Hepatocyte (in vitro differentiated cells): ENCODE data around the gene STK24. TPM values are rescaled to one million over a fixed set of nuclear protein-coding genes. Genes with fewer than 3 reads are reported as not detected.

Experiments
- DNase-seq: peaks from one replicate; pipeline ENCODE4 v3.0.0-alpha.2; 2016; ENCODE audit warnings: low spot score
- H2AFZ ChIP-seq: fragments of 200-600 bp; sonication (generic); 2 replicates; pipeline ENCODE4 v1.6.0; 2016; ENCODE audit warnings: antibody characterized with exemption, mild to moderate bottlenecking
- H3K27ac ChIP-seq: fragments of 200-600 bp; sonication (generic); 2 replicates; pipeline ENCODE4 v1.5.1; 2016; ENCODE audit warnings: mild to moderate bottlenecking
- H3K27me3 ChIP-seq: fragments of 200-600 bp; sonication (generic); 2 replicates; pipeline ENCODE4 v1.6.1; 2016
- H3K36me3 ChIP-seq: fragments of 200-600 bp; sonication (generic); replicated peaks from 2 replicates; pipeline ENCODE4 v1.5.1; 2016; ENCODE audit warnings: low read depth; ENCODE audit not compliant: insufficient read depth
- H3K4me1 ChIP-seq: fragments of 200-600 bp; sonication (generic); 2 replicates; pipeline ENCODE4 v1.5.1; 2016; ENCODE audit warnings: mild to moderate bottlenecking, moderate library complexity; ENCODE audit not compliant: insufficient read depth
- H3K4me2 ChIP-seq: fragments of 200-600 bp; sonication (generic); 2 replicates; pipeline ENCODE4 v1.6.0; 2016
- H3K4me3 ChIP-seq: fragments of 200-600 bp; sonication (generic); 2 replicates; pipeline ENCODE4 v1.5.1; 2016; ENCODE audit warnings: mild to moderate bottlenecking
- H3K79me2 ChIP-seq: fragments of 200-600 bp; sonication (generic); 2 replicates; pipeline ENCODE4 v1.6.0; 2017; ENCODE audit warnings: mild to moderate bottlenecking
- H3K9me2 ChIP-seq: fragments of 200-600 bp; sonication (generic); replicated peaks from 2 replicates; pipeline ENCODE4 v1.6.0; 2017; ENCODE audit warnings: mild to moderate bottlenecking; ENCODE audit not compliant: insufficient read depth
- H3K9me3 ChIP-seq: fragments of 200-600 bp; sonication (generic); 2 replicates; pipeline ENCODE4 v1.5.1; 2016; ENCODE audit warnings: low read depth, mild to moderate bottlenecking
- H4K20me1 ChIP-seq: fragments of 200-600 bp; sonication (generic); 2 replicates; pipeline ENCODE4 v1.6.0; 2016; ENCODE audit warnings: mild to moderate bottlenecking; ENCODE audit not compliant: insufficient read depth, poor library complexity, severe bottlenecking
- EZH2 ChIP-seq: fragments of 200-600 bp; sonication (generic); IDR thresholded peaks from 2 replicates; pipeline ENCODE4 v1.6.1; 2016; ENCODE audit warnings: antibody characterized with exemption, mild to moderate bottlenecking, borderline replicate concordance
- EZH2phosphoT487 ChIP-seq: fragments of 200-600 bp; sonication (generic); IDR thresholded peaks from one replicate; pipeline ENCODE4 v1.6.1; 2018; ENCODE audit warnings: antibody characterized with exemption, mild to moderate bottlenecking, low read depth, moderate library complexity; ENCODE audit not compliant: unreplicated experiment, severe bottlenecking
- WGBS: methylation state at CpG from one replicate; pipeline ENCODE4 v1.1.6; 2016; ENCODE audit warnings: low lambda C conversion rate; ENCODE audit errors: missing lambda C conversion rate; 5-methylcytosine and 5-hydroxymethylcytosine counted together
- polyA plus RNA-seq: library from polyadenylated mRNA; unstranded; fragments of >200 nt; fragmentation: Nextera tagmentation; extraction: Ambion mirVana; gene quantifications from 2 replicates; pipeline ENCODE4 v1.2.1, GENCODE V29; 2016
- total RNA-seq: library from RNA; depleted of rRNA; stranded (reverse); fragments of >200 nt; gene quantifications from 2 replicates; pipeline ENCODE4 v1.2.3, GENCODE V29; 2014
- TF ChIP-seq, protein P1 (sequence below): fragments of 200-600 bp; sonication (generic); IDR thresholded peaks from 2 replicates; pipeline ENCODE4 v1.5.1; 2016; ENCODE audit warnings: antibody characterized with exemption, mild to moderate bottlenecking; ENCODE audit not compliant: poor library complexity

The STK24 gene
- total and polyA plus RNA-seq, 2 experiments from 2014 or later: 71.2 to 74.4 TPM

- Histone ChIP-seq H3K9me2 (no peaks in the 10 kb centered on the region), H3K4me3 (no peak overlapping the region), H3K4me1 (peaks cover 17% of the 10 kb centered on the region), H3K27ac (peak overlapping the region; percentile 15), H3K9me3 (no peaks in the 10 kb centered on the region), H3K36me3 (no peaks in the 10 kb centered on the region), H3K4me2 (no peak overlapping the region), H3K27me3 (no peaks in the 10 kb centered on the region), H4K20me1 (peaks cover 94% of the 10 kb centered on the region), H3K79me2 (peaks cover 100% of the 10 kb centered on the region), H2AFZ (no peak overlapping the region)
- no peak for DNase-seq
- WGBS: 79% methylated on average over 13 of the region's 13 CpGs
- TF ChIP-seq, protein P1, sequence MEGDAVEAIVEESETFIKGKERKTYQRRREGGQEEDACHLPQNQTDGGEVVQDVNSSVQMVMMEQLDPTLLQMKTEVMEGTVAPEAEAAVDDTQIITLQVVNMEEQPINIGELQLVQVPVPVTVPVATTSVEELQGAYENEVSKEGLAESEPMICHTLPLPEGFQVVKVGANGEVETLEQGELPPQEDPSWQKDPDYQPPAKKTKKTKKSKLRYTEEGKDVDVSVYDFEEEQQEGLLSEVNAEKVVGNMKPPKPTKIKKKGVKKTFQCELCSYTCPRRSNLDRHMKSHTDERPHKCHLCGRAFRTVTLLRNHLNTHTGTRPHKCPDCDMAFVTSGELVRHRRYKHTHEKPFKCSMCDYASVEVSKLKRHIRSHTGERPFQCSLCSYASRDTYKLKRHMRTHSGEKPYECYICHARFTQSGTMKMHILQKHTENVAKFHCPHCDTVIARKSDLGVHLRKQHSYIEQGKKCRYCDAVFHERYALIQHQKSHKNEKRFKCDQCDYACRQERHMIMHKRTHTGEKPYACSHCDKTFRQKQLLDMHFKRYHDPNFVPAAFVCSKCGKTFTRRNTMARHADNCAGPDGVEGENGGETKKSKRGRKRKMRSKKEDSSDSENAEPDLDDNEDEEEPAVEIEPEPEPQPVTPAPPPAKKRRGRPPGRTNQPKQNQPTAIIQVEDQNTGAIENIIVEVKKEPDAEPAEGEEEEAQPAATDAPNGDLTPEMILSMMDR: no peak
- TF ChIP-seq EZH2phosphoT487 (no peak), EZH2 (no peak)
Observed at GRCh38 chr13:98535501-98536354, 41.2 kb downstream of the STK24 start.

- no peaks in the 10 kb centered on the region for H3K27me3 ChIP-seq
- H3K36me3 ChIP-seq: no peaks in the 10 kb centered on the region
- peaks cover 10% of the 10 kb centered on the region for H3K4me1 ChIP-seq
- no peak for TF ChIP-seq EZH2
- TF ChIP-seq, protein P1: no peak
- no peak for TF ChIP-seq EZH2phosphoT487
- no peak overlapping the region for H2AFZ ChIP-seq
- no peak overlapping the region for H3K4me3 ChIP-seq
- H3K4me2 ChIP-seq: no peak overlapping the region
- no peaks in the 10 kb centered on the region for H3K9me2 ChIP-seq
- 94% methylated on average over 7 of the region's 7 CpGs for WGBS
- no peak for DNase-seq
- no peaks in the 10 kb centered on the region for H3K9me3 ChIP-seq
- H3K27ac ChIP-seq: no peak overlapping the region
- H4K20me1 ChIP-seq: peaks cover 94% of the 10 kb centered on the region
- peaks cover 100% of the 10 kb centered on the region for H3K79me2 ChIP-seq
Observed at GRCh38 chr13:98534821-98535220, 42.1 kb downstream of the STK24 start.

GRCh38 chr13:98533912-98534311, 43.0 kb downstream of the STK24 start:
- Histone ChIP-seq H3K36me3 (no peaks in the 10 kb centered on the region), H4K20me1 (peaks cover 94% of the 10 kb centered on the region), H3K79me2 (peaks cover 100% of the 10 kb centered on the region), H3K9me3 (no peaks in the 10 kb centered on the region), H3K9me2 (no peaks in the 10 kb centered on the region), H3K4me2 (no peak overlapping the region), H3K27me3 (no peaks in the 10 kb centered on the region), H2AFZ (no peak overlapping the region), H3K4me3 (no peak overlapping the region), H3K4me1 (peaks cover 10% of the 10 kb centered on the region), H3K27ac (no peak overlapping the region)
- 93% methylated on average over 9 of the region's 9 CpGs for WGBS
- TF ChIP-seq EZH2phosphoT487 (no peak), EZH2 (no peak)
- TF ChIP-seq, protein P1: no peak
- DNase-seq: no peak
